KOPT-K1 (cell line): ENCODE measurements around the gene FAM107A.

Experiments
- H3K27ac ChIP-seq: fragments of 200-600 bp; sonication (generic); 2 replicates; pipeline ENCODE4 v1.5.1; 2016; ENCODE audit warnings: antibody characterized with exemption, mild to moderate bottlenecking, low read depth, low read length; ENCODE audit not compliant: poor library complexity, severe bottlenecking
- H3K36me3 ChIP-seq: fragments of 200-600 bp; sonication (generic); 2 replicates; pipeline ENCODE4 v1.5.1; 2017; ENCODE audit warnings: antibody characterized with exemption, mild to moderate bottlenecking, low read length, moderate library complexity; ENCODE audit not compliant: insufficient read depth
- H3K9me3 ChIP-seq: fragments of 200-600 bp; sonication (generic); 2 replicates; pipeline ENCODE4 v1.5.1; 2017; ENCODE audit warnings: antibody characterized with exemption, low read length, mild to moderate bottlenecking; ENCODE audit not compliant: insufficient read depth, poor library complexity, severe bottlenecking

The FAM107A gene

DNA sequence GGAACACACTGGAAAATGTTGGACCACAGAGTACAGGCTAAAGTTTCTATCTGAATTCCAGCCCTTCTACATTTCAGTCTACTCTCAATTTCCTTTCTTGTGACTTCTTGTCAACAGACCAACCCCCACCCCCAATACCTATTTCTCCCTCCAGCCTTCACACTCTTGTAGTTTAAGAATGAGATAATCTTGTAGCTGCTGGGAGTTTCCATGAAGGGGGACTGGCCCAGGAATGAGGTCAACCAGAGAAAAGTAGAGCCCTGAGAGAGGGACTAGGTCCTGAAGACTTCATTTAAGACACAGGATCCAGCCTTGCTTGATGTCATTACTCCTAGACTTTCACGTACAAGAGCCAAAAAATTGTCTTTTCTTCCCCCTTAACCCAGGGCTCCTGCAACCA, 29.5 kb upstream of the FAM107A start:
- no peak overlapping the region for H3K27ac ChIP-seq
- H3K9me3 ChIP-seq = no peaks in the 10 kb centered on the region
- H3K36me3 ChIP-seq = no peaks in the 10 kb centered on the region

DNA sequence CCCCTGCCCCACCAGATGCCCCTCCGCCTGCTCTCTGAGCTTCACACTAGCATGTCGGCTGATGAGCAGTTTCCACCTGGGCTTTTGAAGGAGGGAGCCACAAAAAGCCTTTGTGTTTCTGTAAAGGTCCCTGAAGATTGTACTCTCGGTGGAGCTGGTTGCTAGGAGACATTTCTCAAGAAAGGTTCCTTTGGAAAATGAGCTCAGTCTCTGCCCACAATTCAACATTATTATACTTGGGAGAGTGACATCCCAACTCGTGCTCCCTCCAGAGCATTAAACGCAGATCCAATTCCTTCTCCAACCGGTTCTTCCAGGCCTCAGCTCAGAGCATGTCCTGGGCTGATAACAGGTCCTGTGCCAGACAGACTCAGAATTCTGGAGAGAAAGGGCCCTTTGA, 26.8 kb upstream of the FAM107A start:
- no peaks in the 10 kb centered on the region for H3K9me3 ChIP-seq
- no peaks in the 10 kb centered on the region for H3K36me3 ChIP-seq
- H3K27ac ChIP-seq = no peak overlapping the region

DNA sequence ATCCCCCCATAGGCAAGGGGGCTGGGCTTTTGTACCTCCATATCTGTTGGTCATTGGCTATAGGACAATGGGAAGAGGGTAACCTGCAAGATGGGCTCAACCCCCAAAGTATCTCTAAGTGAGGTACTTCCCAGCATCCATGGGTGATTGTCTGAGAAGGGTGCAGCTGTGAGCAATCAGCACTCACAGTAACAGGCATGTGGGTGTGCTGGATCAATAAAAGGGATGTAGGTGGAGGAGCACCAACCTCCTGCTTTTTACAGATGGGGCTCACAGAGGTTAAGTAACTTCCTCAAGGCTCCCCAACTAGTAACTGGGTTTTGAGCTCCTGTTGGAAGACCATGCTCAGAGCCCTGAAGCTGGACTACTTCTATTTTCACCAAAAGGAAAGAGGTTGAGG, 26.4 kb upstream of the FAM107A start:
- Histone ChIP-seq H3K36me3 (no peaks in the 10 kb centered on the region), H3K27ac (no peak overlapping the region), H3K9me3 (no peaks in the 10 kb centered on the region)

DNA sequence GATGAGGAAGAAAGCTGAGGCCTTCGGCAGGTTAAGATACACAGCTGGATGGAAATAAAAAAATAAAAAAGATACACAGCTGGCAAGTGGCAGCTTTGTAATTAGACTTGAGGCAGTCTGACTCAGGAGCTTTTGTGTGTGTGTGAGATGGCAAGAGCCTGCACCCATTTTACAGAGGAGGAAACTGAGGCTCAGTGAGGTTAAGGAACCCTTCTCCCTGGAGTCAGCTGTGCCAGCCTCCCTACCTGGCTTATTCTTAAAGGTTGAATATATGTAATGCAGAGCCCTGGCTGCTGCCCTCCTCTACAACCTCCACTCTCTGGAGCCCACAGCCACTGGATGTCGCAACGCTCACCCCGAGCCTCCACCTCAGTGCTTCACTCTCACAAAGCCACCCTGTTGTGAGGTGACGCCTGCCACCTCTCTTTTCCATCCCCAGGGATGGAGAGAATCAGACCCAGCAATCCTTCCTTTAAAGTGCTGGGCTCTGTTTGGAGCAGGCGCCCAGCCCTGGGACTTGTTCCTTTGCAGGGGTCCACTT, 20.6 kb upstream of the FAM107A start:
- Histone ChIP-seq H3K36me3 (no peaks in the 10 kb centered on the region), H3K9me3 (no peaks in the 10 kb centered on the region), H3K27ac (no peak overlapping the region)

DNA sequence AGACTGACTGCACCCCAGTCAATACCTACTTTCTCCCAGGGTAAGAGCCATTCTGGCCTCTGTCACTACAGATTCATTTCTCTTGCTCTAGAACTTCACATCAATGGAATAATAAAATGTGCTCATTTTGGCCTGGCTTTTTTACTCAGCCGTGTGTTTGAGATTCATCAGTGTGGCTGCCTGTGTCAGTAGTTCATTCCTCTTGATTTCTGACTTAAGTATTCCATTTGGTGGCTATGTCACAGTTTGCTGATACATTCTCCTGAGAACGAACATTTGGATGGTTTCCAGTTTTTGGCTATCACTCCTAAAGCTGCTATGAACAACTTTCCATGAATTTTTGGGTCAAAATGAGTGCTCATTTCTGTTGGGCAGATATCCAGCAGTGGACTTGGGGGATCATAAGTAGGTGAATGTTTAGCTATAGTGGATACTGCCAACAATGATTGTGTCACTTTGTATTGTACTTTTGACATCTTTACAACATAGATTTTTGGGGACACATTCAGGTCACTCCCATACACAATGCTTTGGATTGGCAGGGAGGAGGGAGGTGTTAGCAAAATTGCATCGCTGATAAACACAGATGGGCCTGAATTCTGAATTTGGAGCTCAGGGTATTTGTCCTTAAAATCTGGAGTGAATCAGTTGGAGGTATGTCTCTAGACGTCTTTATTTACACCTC, 19.8 kb upstream of the FAM107A start:
- no peak overlapping the region for H3K27ac ChIP-seq
- H3K9me3 ChIP-seq = no peaks in the 10 kb centered on the region
- H3K36me3 ChIP-seq = no peaks in the 10 kb centered on the region

DNA sequence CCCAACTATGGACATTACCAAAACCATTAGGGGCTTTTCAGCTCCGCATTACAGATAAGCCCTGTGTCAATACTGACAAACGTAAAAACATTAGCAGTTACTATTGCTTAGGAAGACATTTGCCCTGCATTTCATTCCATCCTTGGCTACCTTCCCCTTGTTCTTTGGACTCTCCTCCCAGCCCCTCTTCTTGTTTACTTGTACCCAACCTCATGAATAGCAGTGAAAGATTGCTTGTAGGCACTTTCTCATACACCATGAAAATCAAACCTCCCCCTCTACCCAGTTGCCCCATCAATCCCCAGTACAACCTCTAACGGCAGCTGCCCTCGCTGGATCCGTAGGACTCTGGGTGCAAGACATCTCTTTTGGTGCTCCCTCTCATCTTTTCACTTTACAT, 16.9 kb upstream of the FAM107A start:
- Histone ChIP-seq H3K27ac (no peak overlapping the region), H3K36me3 (no peaks in the 10 kb centered on the region), H3K9me3 (no peaks in the 10 kb centered on the region)

DNA sequence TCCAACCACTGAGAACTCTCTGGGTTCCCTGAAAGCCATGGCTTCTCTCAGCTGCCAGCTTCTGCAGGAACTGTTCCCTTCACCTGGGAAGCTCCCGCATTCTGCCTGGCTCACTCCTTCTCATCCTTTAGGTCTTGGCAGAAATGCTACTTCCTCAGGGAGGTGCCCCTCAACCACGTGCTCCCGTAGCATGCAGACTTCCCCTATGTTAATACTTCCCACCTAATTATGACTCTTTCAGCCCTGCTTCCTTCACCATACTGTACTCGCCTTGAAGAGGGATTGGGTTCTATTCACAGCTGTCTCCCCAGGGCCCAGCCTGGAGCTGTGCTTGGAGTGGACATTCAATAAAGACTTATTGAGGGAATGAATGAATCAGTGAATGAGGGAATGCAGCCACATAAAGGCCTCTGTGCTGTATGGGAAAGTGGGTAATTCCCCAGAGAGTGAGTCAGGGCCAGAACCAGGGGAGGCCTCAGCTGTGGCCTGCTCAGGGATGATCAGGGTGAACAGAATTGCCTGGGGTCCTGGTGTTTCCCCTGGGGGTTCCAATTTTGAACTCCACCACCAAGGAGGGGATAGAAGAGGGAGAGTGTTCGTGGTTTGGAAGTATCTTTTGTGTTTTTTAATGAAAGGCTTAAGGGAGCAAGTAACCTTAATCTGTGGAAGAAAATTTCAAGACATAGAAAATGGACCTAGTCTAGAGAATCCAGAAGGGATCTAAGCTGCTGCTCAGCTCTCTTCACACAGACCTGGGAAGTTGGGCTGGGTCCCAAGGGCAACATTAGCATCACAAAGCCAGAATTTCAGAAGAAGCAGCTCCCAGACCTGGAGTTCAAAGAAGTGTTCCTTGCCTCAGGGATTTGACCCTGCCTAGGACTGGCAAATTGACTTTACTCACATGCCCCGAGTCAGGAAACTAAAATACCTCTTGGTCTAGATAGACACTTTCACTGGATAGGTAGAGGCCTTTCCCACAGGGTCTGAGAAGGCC, 14.6 kb upstream of the FAM107A start:
- H3K27ac ChIP-seq = no peak overlapping the region
- no peaks in the 10 kb centered on the region for H3K36me3 ChIP-seq
- no peaks in the 10 kb centered on the region for H3K9me3 ChIP-seq

DNA sequence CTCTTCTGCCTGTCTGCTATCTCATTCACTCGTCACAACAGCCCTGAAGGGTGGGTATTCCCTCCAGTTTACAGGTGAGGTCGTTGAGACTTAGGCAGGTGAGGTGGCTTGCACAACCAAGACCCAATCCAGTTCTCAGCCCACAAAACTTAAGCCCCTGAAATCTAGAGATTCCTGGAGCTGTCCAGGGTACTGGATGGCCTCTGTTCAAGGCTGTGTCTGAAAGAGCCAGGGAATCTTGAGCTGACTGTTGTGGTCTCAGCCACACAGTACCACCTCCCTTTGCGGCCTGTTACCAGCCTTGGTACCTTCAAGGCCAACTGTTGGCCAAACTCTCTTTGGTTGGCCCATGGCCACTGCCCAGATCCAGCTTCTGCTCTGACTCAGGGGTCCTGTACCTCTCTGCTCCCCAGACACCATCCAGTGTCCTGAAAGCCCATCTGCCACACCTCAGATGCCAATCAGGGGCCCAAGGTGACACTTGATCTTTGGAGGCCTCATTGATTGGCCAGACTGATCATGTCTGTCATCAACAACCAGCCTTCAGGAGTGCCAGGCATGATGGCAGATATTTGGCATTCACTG, 10.9 kb upstream of the FAM107A start:
- H3K36me3 ChIP-seq = no peaks in the 10 kb centered on the region
- H3K9me3 ChIP-seq = no peaks in the 10 kb centered on the region
- H3K27ac ChIP-seq = no peak overlapping the region

DNA sequence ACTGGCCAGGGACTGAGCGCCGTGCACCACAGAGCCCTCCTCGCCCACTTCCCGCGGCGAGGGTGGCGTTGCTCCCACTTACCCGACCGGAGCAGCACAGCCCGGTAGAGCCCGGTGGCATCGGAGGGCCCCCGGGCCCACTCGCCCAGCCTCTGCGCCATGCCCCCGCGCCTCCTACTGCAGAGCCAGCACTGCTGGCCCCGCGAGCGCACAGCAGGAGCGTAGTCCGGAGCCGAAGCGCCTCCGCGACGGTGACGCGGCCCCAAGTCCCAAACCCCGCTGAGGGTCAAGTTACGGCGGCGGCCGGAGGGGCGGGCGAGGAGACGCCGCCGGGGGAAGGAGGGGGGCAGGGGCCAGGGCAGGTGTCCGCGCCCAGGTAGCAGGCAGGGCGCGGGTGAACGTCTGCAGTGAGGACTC, 9.6 kb upstream of the FAM107A start:
- Histone ChIP-seq H3K36me3 (no peaks in the 10 kb centered on the region), H3K9me3 (no peaks in the 10 kb centered on the region), H3K27ac (no peak overlapping the region)

DNA sequence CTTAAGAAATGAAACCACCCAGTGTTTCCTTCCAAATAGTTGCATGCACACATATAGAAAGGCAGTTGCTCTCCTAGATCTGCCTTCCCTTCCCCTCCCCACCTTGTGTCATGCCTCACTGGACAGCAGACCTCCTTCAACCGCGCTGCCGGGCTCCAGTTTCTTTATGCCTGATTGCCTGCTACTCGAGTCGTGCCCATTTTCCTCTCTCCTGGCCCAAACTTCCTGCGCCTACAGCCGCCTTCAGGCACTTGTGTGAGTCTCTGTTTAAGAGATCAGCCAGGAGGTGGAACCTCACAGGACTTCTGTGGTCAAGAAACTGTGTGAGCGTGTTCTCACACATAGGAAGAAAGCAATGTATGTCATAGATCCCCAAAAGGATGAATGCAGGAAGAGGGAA, 8.8 kb upstream of the FAM107A start:
- no peak overlapping the region for H3K27ac ChIP-seq
- no peaks in the 10 kb centered on the region for H3K9me3 ChIP-seq
- no peaks in the 10 kb centered on the region for H3K36me3 ChIP-seq

DNA sequence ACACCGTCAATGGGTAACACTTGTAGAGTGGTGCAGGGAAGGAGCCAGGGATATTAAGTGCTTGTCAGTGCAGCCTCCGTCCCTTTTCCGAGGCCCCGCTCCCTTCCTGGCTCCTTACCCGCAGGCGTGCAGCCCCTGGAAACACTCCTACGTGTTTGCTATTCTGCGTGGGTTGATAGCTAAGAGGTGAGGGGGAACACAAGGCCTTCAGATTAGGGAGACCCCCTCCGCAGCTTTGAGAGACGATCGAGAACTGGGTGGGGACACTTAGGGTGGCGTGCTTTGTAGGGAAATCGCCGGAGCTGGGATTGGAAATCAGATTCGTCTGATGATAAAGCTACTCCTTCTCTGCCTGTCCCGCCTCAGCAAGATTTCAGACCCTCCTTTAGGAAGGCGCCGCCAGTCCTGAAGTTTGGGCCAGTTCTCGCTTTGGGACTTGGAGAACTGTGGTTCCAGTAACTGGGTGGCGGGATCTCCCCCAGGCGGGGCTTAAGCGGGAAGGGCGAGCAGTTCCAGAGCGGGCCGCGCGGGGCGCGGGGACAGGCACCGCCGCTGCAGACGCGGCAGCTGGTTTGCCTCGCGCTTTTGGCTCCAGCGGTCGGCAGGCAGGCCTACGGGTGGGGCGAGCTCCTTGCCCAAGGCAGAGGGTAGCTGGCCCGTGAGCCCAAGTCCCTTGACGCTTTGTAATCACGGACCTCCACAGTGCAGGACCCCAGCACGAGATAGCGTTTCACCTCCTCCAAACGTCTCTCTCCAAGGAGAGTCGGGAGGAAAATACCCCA, 8.0 kb upstream of the FAM107A start:
- Histone ChIP-seq H3K9me3 (no peaks in the 10 kb centered on the region), H3K27ac (no peak overlapping the region), H3K36me3 (no peaks in the 10 kb centered on the region)

DNA sequence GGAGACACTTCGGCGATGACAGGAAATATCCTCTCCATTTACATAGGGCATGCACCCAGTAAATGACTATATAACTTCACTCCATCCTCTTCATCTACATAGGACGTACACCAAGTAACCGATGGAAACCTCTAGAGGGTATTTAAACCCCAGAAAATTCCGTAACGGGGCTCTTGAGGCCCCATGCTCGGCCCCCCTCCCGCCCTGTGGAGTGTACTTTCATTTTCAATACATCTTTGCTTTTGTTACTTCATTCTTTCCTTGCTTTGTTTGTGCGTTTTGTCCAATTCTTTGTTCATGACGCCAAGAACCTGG, 7.5 kb upstream of the FAM107A start:
- Histone ChIP-seq H3K9me3 (no peaks in the 10 kb centered on the region), H3K27ac (no peak overlapping the region)

DNA sequence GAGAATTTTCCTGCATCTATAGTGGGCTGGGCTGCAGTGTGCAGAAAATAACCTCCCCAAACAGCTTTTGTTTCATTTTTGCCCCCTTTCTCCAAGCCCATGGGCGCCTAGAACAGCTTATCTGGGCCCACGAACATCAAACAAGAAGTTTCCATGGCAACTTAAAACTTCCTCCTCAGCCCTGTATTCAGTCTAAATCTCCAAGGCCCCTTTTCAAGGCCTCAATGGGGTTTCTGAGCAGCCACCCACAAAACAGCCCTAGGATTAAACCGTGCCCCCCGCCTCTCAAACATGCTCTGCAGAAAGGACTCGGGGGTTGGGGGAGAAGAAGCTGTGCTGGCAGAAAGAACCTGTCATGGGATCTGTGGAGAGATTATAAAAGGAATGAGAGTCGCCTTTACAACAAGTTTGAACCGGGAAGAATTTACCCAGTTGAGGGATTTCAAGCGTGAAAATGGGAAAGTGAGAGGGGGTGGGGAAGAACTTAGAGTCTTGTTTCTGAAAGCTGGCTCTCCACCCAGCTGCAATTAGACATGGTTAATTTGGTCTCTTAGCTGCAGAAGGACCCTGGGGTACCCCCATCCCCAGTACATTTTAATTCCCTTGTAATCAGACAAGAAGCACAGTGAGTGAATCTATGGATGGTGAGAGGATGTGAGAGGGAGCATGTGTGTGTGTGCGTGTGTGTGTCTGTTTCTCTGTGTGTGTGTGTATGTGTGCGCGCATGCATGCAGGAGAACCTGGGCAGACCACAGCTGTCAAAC, 4.3 kb upstream of the FAM107A start:
- Histone ChIP-seq H3K9me3 (no peaks in the 10 kb centered on the region), H3K27ac (no peak overlapping the region), H3K36me3 (no peaks in the 10 kb centered on the region)

More for the DNA sequence above, 7.5 kb upstream of the FAM107A start:
- no peaks in the 10 kb centered on the region for H3K36me3 ChIP-seq

DNA sequence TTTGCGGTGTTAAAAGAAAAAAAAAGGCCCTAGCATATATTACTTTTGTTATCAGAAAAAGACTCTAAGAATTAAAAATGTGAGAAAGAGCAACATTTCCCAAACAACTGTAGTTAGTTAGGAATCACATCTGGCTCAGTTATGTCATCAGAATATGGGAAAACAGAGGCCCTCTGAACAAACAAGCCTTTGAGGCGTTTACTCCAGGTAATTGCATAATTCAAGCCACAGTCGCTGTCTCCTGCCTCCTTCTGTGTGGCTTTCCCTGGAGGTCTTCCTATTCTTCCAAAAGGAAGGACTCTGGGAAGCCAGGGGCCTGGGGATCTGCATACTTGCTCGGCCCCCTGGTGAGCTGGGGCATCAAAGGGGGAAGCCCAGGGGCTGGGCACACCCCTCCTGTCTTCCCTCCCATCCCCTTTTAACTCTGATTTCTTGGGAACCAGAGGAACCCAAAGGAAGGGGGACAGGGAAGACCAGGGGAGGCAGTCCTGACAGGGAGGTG, 3.7 kb upstream of the FAM107A start:
- Histone ChIP-seq H3K9me3 (no peaks in the 10 kb centered on the region), H3K36me3 (no peaks in the 10 kb centered on the region), H3K27ac (no peak overlapping the region)
